ENCODE results near the gene RTL10.
"Not testable (repeated sequence)": the region's sequence is repeated elsewhere in the genome, so short reads cannot be mapped to it uniquely, and the experiment has no call there.

Gene RTL10

GRCh38 chr22:19888131-19888746 is 33.6 kb upstream of the RTL10 start:
- no peak for DNase-seq

- DNase-seq = no peak
Measured at GRCh38 chr22:19887256-19887985, 32.7 kb upstream of the RTL10 start.

- no peak for DNase-seq
Measured at GRCh38 chr22:19886605-19887255, 32.1 kb upstream of the RTL10 start.

GRCh38 chr22:19885841-19886592 is 31.3 kb upstream of the RTL10 start:
- DNase-seq = no peak

- no peak for DNase-seq
Measured at GRCh38 chr22:19884954-19885751, 30.5 kb upstream of the RTL10 start.

GRCh38 chr22:19884161-19884953 is 29.7 kb upstream of the RTL10 start:
- DNase-seq = no peak

GRCh38 chr22:19883446-19883845 is 28.8 kb upstream of the RTL10 start:
- not testable (repeated sequence) for DNase-seq

- no peak for DNase-seq
Measured at GRCh38 chr22:19882446-19883381, 28.0 kb upstream of the RTL10 start.

GRCh38 chr22:19880786-19881569 is 26.3 kb upstream of the RTL10 start:
- DNase-seq = peak; percentile 61

- DNase-seq = no peak
Measured at GRCh38 chr22:19879992-19880785, 25.5 kb upstream of the RTL10 start.

GRCh38 chr22:19879643-19879991 is 24.9 kb upstream of the RTL10 start:
- DNase-seq = no peak

GRCh38 chr22:19879246-19879570 is 24.5 kb upstream of the RTL10 start:
- DNase-seq = no peak

- DNase-seq = no peak
Measured at GRCh38 chr22:19878461-19879245, 24.0 kb upstream of the RTL10 start.

GRCh38 chr22:19877626-19878339 is 23.1 kb upstream of the RTL10 start:
- no peak for DNase-seq

- no peak for DNase-seq
Measured at GRCh38 chr22:19876941-19877625, 22.4 kb upstream of the RTL10 start.

GRCh38 chr22:19876314-19876940 is 21.8 kb upstream of the RTL10 start:
- DNase-seq = no peak

Data from NCI-H2227 treated with DMSO at 0.1 percent for 48 hours (cell line).